SKM-1 treated with dmso at 0.1 percent for 144 hours (cell line): ENCODE data around the gene MOV10.

Experiments
- DNase-seq: peaks from one replicate; lab custom pipeline; 2025; ENCODE audit not compliant: unreplicated experiment; lab: John Stamatoyannopoulos, UW

Gene MOV10

DNA sequence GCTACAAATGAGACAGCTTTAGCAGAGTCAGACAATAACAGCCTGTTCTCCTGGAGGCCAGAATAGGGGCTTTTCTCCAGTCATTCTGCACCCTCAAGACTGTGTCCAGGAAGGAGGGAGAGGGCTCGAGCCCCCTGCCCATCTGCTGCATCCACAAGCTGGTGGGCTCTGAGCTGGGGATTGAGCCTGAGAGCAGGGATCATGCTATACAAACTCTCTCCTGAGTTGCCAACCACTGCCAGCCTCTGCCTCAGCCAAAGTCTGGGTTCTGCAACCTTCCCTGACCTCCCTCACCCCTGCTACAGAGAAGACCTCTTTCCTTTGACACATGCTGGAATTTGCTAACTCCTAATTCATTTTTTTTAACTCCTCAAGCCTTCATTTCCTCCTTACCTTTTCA, 55.5 kb downstream of the MOV10 start:
- DNase-seq, result no peak

- no peak for DNase-seq
These were observed 57.0 kb downstream of the MOV10 start for GRCh38 chr1:112731451-112731850.

GRCh38 chr1:112735752-112736151, 61.3 kb downstream of the MOV10 start:
- DNase-seq, result no peak

GRCh38 chr1:112737573-112737972, 63.1 kb downstream of the MOV10 start:
- no peak for DNase-seq

GRCh38 chr1:112743174-112744008, 68.9 kb downstream of the MOV10 start:
- no peak for DNase-seq

GRCh38 chr1:112744009-112744578, 69.6 kb downstream of the MOV10 start:
- DNase-seq, result no peak

- no peak for DNase-seq
These were observed 73.9 kb downstream of the MOV10 start for GRCh38 chr1:112748396-112748795.
